ENCODE measurements around the gene EIF4G3. TPM values are rescaled to one million over a fixed set of nuclear protein-coding genes. Genes with fewer than 3 reads are reported as not detected.

Gene EIF4G3
- total and polyA plus RNA-seq, 10 donors: 14.3 to 97.3 (median 64.1) TPM

DNA sequence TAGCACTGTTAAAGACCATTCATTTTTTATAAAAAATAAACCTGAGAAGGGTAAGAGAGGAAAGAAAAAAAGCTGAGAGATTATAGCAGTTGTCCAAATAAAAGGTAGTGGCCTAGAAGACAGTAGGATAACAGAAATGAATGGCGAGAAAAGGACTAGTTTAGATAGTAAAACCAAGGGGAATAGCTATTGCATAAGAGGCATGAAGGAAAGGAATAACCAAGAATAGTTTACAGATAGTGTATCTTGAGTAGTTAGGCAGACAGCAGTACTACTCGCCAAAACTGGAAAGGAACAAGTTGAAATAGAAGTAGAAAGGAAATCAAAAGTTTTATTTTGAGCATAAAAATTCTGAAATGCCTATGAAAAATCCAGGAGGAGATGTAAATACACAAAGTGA is 70.5 kb downstream of the EIF4G3 start:
- H3K27me3 ChIP-seq (replicated peaks in 1 of 7): no peaks in the 10 kb centered on the region
- peaks cover 0 to under 1% (median 0%) of the 10 kb centered on the region in 6 donors for H3K4me1 ChIP-seq
- TF ChIP-seq POLR2A (IDR thresholded peaks at IDR 0.05) (no peak), POLR2AphosphoS5 (IDR thresholded peaks at IDR 0.05) (no peak)
- TF ChIP-seq, protein P1, sequence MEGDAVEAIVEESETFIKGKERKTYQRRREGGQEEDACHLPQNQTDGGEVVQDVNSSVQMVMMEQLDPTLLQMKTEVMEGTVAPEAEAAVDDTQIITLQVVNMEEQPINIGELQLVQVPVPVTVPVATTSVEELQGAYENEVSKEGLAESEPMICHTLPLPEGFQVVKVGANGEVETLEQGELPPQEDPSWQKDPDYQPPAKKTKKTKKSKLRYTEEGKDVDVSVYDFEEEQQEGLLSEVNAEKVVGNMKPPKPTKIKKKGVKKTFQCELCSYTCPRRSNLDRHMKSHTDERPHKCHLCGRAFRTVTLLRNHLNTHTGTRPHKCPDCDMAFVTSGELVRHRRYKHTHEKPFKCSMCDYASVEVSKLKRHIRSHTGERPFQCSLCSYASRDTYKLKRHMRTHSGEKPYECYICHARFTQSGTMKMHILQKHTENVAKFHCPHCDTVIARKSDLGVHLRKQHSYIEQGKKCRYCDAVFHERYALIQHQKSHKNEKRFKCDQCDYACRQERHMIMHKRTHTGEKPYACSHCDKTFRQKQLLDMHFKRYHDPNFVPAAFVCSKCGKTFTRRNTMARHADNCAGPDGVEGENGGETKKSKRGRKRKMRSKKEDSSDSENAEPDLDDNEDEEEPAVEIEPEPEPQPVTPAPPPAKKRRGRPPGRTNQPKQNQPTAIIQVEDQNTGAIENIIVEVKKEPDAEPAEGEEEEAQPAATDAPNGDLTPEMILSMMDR (IDR thresholded peaks at IDR 0.05 in 8 of 11, conservative IDR thresholded peaks at IDR 0.05 in 3 of 11): no peak
- no peak for DNase-seq
- no peak overlapping the region for H3K4me3 ChIP-seq
- peaks cover 0 to 31% (median 11%) of the 10 kb centered on the region in 6 donors for H3K36me3 ChIP-seq
- intact Hi-C loops (cut with DNase I; ENCODE audit: low total_unique reads): no loop called here
- no peaks in the 10 kb centered on the region for H3K9me3 ChIP-seq
- no peak overlapping the region for H3K27ac ChIP-seq
- 92 to 100% (median 95%) methylated on average over 2 of the region's 2 CpGs for WGBS, 5 donors

DNA sequence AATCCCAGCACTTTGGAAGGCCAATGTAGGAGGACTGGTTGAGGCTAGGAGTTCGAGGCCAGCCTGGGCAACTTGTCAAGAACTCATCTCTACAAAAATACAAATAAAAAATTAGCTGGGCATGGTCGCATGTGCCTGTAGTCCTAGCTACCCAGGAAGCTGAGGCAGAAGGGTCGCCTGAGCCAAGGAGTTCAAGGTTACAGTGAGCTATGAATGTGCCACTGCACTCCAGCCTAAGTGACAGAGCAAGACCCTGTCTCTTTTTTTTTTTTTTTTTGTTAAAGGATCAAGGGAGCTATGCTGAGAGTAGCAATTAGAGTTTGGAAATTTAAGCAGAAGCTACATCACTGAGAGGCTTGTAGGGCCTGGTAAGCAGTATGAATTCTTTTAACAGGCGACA is 70.9 kb downstream of the EIF4G3 start:
- no peak overlapping the region for H3K27ac ChIP-seq
- no peaks in the 10 kb centered on the region for H3K9me3 ChIP-seq
- TF ChIP-seq POLR2AphosphoS5 (IDR thresholded peaks at IDR 0.05) (no peak), POLR2A (IDR thresholded peaks at IDR 0.05) (no peak)
- TF ChIP-seq, protein P1 (IDR thresholded peaks at IDR 0.05 in 8 of 11, conservative IDR thresholded peaks at IDR 0.05 in 3 of 11): no peak
- peaks cover 0 to 5% (median 2%) of the 10 kb centered on the region in 6 donors for H3K4me1 ChIP-seq
- peaks cover 0 to 31% (median 11%) of the 10 kb centered on the region in 6 donors for H3K36me3 ChIP-seq
- intact Hi-C loops (cut with DNase I; ENCODE audit: low total_unique reads): no loop called here
- no peak for DNase-seq
- H3K27me3 ChIP-seq (replicated peaks in 1 of 7): no peaks in the 10 kb centered on the region
- no peak overlapping the region for H3K4me3 ChIP-seq
- 84 to 95% (median 91%) methylated on average over 4 of the region's 4 CpGs for WGBS, 5 donors

DNA sequence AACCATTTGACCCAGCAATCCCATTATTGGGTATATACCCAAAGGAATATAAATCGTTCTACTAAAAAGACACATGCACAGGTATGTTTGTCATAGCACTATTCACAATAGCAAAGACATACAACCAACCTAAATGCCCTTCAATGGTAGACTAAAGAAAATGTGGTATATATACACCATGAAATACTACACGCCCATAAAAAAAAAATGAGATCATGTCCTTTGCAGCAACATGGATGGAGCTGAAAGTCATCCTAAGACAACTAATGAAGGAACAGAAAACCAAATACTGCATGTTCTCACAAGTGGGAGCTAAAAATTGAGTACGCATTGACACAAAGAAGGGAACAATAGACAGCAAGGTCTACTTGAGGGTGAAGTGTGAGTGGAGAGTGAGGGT is 72.0 kb downstream of the EIF4G3 start:
- intact Hi-C loops (cut with DNase I; ENCODE audit: low total_unique reads): no loop called here
- WGBS, 5 donors: 95 to 98% (median 96%) methylated on average over 3 of the region's 3 CpGs

DNA sequence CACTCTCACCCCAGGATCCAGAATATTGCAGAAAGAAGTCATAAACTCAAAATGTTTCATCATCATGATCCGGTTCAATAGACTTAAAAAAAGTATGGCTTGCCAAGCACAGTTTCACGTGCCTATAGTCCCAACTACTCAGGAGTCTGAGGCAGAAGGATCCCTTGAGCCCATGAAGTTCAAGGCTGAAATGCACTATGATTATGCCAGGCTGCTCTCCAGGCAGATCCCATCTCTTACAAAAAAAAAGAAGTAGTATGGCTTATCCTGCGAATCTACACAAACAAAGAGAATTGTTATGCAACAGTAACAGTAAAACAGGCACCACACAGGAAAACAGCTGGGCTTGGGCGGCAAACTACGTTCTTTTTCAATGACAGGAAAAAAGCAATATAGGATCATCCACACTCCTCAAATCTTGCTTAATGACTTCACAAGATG is 76.2 kb downstream of the EIF4G3 start:
- H3K4me3 ChIP-seq: no peak overlapping the region
- no peaks in the 10 kb centered on the region for H3K27me3 ChIP-seq (replicated peaks in 1 of 7)
- H3K4me1 ChIP-seq: peaks cover 0 to 40% (median 16%) of the 10 kb centered on the region in 6 donors
- TF ChIP-seq, protein P1 (IDR thresholded peaks at IDR 0.05 in 8 of 11, conservative IDR thresholded peaks at IDR 0.05 in 3 of 11): no peak
- no peak for TF ChIP-seq POLR2A (IDR thresholded peaks at IDR 0.05)
- TF ChIP-seq POLR2AphosphoS5 (IDR thresholded peaks at IDR 0.05): no peak
- H3K36me3 ChIP-seq: peaks cover 0 to 30% (median 11%) of the 10 kb centered on the region in 6 donors
- no peak for DNase-seq
- WGBS, 5 donors: 26 to 46% (median 33%) methylated on average over 5 of the region's 5 CpGs
- peak overlapping the region in 6 of 8 donors; percentile 16 to 66 (median 48) for H3K27ac ChIP-seq
- intact Hi-C loops (cut with DNase I; ENCODE audit: low total_unique reads): no loop called here
- H3K9me3 ChIP-seq: no peaks in the 10 kb centered on the region

More for the DNA sequence above, 72.0 kb downstream of the EIF4G3 start:
- no peaks in the 10 kb centered on the region for H3K27me3 ChIP-seq (replicated peaks in 1 of 7)
- H3K4me1 ChIP-seq: peaks cover 0 to 16% (median 9%) of the 10 kb centered on the region in 6 donors
- H3K36me3 ChIP-seq: peaks cover 0 to 31% (median 11%) of the 10 kb centered on the region in 6 donors
- TF ChIP-seq POLR2AphosphoS5 (IDR thresholded peaks at IDR 0.05) (no peak), POLR2A (IDR thresholded peaks at IDR 0.05) (no peak)
- TF ChIP-seq, protein P1 (IDR thresholded peaks at IDR 0.05 in 8 of 11, conservative IDR thresholded peaks at IDR 0.05 in 3 of 11): no peak
- no peaks in the 10 kb centered on the region for H3K9me3 ChIP-seq
- no peak overlapping the region for H3K27ac ChIP-seq
- H3K4me3 ChIP-seq: no peak overlapping the region
- no peak for DNase-seq

Data from spleen (tissue), 11 donors.